NB4 (cell line): ENCODE data around the gene RUBCN.
A peak's percentile ranks its signal among the peaks of the same experiment; 100 is the strongest.

Experiments
- DNase-seq: peaks from one replicate; pipeline ENCODE4 v3.0.0; 2010; ENCODE audit warnings: low read depth
- H3K4me3 ChIP-seq: one replicate; pipeline ENCODE4 v1.5.1; 2011; ENCODE audit warnings: mild to moderate bottlenecking, low read depth, low read length, moderate library complexity
- CTCF ChIP-seq: IDR thresholded peaks from one replicate; pipeline ENCODE4 v1.5.1; 2012; ENCODE audit warnings: low read depth, low read length
- MAX ChIP-seq: IDR thresholded peaks from 2 replicates; pipeline ENCODE4 v1.6.1; 2011; ENCODE audit warnings: low read depth, low read length
- MYC ChIP-seq: IDR thresholded peaks from 2 replicates; pipeline ENCODE4 v1.6.1; 2011; ENCODE audit warnings: low read depth, low read length
- POLR2A ChIP-seq: IDR thresholded peaks from 2 replicates; pipeline ENCODE4 v1.6.1; 2011; ENCODE audit warnings: mild to moderate bottlenecking; ENCODE audit not compliant: insufficient read length; ENCODE audit errors: extremely low read depth

Gene RUBCN

GRCh38 chr3:197700095-197700494, 36.6 kb downstream of the RUBCN start:
- no peak for DNase-seq
- no peak overlapping the region for H3K4me3 ChIP-seq
- no peak for TF ChIP-seq CTCF
- no peak for TF ChIP-seq MAX
- TF ChIP-seq POLR2A: no peak
- no peak for TF ChIP-seq MYC

- TF ChIP-seq CTCF (no peak), MAX (no peak), MYC (no peak), POLR2A (no peak)
- H3K4me3 ChIP-seq: no peak overlapping the region
- no peak for DNase-seq
These were observed 39.3 kb downstream of the RUBCN start for GRCh38 chr3:197697355-197697754.

GRCh38 chr3:197694251-197694650, 42.5 kb downstream of the RUBCN start:
- DNase-seq: no peak
- TF ChIP-seq MAX (no peak), POLR2A (no peak), CTCF (no peak), MYC (no peak)
- H3K4me3 ChIP-seq: no peak overlapping the region

GRCh38 chr3:197692641-197693040, 44.1 kb downstream of the RUBCN start:
- TF ChIP-seq CTCF: no peak
- no peak for TF ChIP-seq MYC
- peak; percentile 53 for DNase-seq
- H3K4me3 ChIP-seq: no peak overlapping the region

GRCh38 chr3:197690754-197691153, 46.0 kb downstream of the RUBCN start:
- H3K4me3 ChIP-seq: no peak overlapping the region
- DNase-seq: no peak
- no peak for TF ChIP-seq POLR2A
- no peak for TF ChIP-seq MYC
- no peak for TF ChIP-seq CTCF
- no peak for TF ChIP-seq MAX

GRCh38 chr3:197687570-197687969, 49.1 kb downstream of the RUBCN start:
- TF ChIP-seq MAX (no peak), CTCF (no peak), MYC (no peak), POLR2A (no peak)
- no peak for DNase-seq
- H3K4me3 ChIP-seq: no peak overlapping the region
